ENCODE measurements around the gene PEX14. TPM values are rescaled to one million over a fixed set of nuclear protein-coding genes. Genes with fewer than 3 reads are reported as not detected.

Gene PEX14
- total and polyA plus RNA-seq, 4 donors: 9.5 to 26.9 (median 19.7) TPM

DNA sequence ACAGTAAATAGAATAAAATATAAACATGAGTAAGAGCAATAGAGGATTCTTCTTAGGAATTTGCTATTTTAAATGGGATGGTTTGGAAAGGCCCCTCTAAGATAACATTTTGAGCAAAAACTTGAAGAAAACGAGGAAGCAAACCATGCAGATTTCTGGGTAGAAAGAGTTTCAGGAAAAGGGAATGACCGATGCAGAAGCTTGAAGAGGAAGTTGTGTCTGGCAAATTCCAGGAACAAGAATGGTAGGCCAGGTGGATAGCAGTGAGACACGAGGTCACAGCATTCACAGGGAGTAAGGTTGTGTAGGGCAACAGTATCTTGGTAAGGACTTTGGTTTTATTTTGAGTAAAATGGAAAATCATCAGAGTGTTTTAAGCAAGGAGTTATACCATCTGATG is 108.9 kb downstream of the PEX14 start:
- H3K4me3 ChIP-seq (ENCODE audit: low read depth, low read length): no peak overlapping the region
- H3K4me1 ChIP-seq (ENCODE audit: control insufficient read depth, insufficient read depth, low read length): no peaks in the 10 kb centered on the region
- H3K36me3 ChIP-seq (ENCODE audit: control insufficient read depth, insufficient read depth, low read length): no peaks in the 10 kb centered on the region
- WGBS (ENCODE audit: insufficient coverage): 74% methylated on average over 3 of the region's 3 CpGs
- no peak for DNase-seq (ENCODE audit: low read depth in 4 of 6, low spot score in 6 of 6)
- H3K27ac ChIP-seq (ENCODE audit: low read depth, low read length): no peak overlapping the region
- no peaks in the 10 kb centered on the region for H3K27me3 ChIP-seq (ENCODE audit: control insufficient read depth, insufficient read depth, low read length)
- H3K9me3 ChIP-seq (ENCODE audit: control insufficient read depth, insufficient read depth, low read length): no peaks in the 10 kb centered on the region

DNA sequence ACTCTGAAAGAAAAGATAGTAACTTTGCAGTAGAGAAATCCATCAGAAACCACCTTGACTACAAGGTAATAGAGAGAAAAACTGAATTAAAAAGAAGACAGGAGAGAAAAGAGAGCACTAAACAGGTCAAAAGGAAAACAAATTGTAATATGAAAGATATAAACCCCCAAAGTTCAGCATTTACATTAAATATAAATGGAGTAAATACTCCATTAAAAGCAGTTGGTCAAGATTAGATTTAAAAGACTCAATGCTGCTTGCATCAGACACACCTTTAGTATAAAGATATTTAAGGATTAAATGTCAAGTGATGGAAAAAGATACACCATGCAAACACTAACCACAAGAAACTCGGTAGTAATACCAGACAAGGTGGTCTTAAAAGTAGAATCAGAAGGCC is 110.5 kb downstream of the PEX14 start:
- Histone ChIP-seq H3K4me3 (ENCODE audit: low read depth, low read length) (no peak overlapping the region), H3K36me3 (ENCODE audit: control insufficient read depth, insufficient read depth, low read length) (no peaks in the 10 kb centered on the region), H3K27me3 (ENCODE audit: control insufficient read depth, insufficient read depth, low read length) (no peaks in the 10 kb centered on the region), H3K27ac (ENCODE audit: low read depth, low read length) (no peak overlapping the region), H3K4me1 (ENCODE audit: control insufficient read depth, insufficient read depth, low read length) (no peaks in the 10 kb centered on the region), H3K9me3 (ENCODE audit: control insufficient read depth, insufficient read depth, low read length) (no peaks in the 10 kb centered on the region)
- 100% methylated on average over 1 of the region's 1 CpG for WGBS (ENCODE audit: insufficient coverage)
- DNase-seq (ENCODE audit: low read depth in 4 of 6, low spot score in 6 of 6): no peak

DNA sequence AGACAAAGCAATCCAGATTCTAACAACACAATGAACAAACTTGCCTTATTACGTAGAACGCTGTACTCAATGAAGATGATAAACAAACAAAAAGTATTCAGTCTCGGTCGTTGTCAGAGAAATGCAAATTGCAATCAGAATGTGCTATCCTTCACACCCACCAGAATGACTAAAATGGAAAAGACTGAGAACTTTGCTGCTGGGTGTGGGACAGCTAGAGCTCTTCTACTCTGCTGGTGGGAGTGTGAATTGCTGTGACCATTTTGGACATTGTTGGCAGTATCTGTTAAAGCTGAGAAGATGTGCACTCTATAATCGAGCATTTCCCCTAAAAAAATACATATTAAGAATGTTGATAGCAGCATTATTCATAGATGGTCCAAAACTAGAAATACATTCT is 111.4 kb downstream of the PEX14 start:
- no CpG with 5 or more reads among the region's 5 CpGs for WGBS (ENCODE audit: insufficient coverage)
- no peaks in the 10 kb centered on the region for H3K4me1 ChIP-seq (ENCODE audit: control insufficient read depth, insufficient read depth, low read length)
- no peak overlapping the region for H3K4me3 ChIP-seq (ENCODE audit: low read depth, low read length)
- no peak for DNase-seq (ENCODE audit: low read depth in 4 of 6, low spot score in 6 of 6)
- H3K27ac ChIP-seq (ENCODE audit: low read depth, low read length): no peak overlapping the region
- no peaks in the 10 kb centered on the region for H3K9me3 ChIP-seq (ENCODE audit: control insufficient read depth, insufficient read depth, low read length)
- no peaks in the 10 kb centered on the region for H3K36me3 ChIP-seq (ENCODE audit: control insufficient read depth, insufficient read depth, low read length)
- H3K27me3 ChIP-seq (ENCODE audit: control insufficient read depth, insufficient read depth, low read length): no peaks in the 10 kb centered on the region

DNA sequence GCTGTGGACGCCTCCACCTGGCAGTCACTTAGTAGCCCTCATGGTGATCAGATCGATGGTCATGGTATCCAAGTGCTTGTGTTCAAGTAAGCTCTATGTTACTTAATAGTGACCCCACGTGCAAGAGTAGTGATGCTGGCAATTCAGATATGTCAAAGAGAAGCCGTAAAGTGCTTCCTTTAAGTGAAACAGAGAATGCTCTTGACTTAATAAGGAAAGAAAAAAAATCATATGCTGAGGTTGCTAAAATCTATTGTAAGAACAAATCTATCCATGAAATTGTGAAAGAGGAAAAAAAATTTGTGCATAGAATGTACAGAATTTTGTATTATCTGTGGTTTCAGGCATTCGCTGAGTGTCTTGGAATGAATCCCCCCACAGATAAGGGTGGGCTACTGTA is 113.9 kb downstream of the PEX14 start:
- Histone ChIP-seq H3K36me3 (ENCODE audit: control insufficient read depth, insufficient read depth, low read length) (no peaks in the 10 kb centered on the region), H3K9me3 (ENCODE audit: control insufficient read depth, insufficient read depth, low read length) (no peaks in the 10 kb centered on the region), H3K4me1 (ENCODE audit: control insufficient read depth, insufficient read depth, low read length) (no peaks in the 10 kb centered on the region), H3K27me3 (ENCODE audit: control insufficient read depth, insufficient read depth, low read length) (no peaks in the 10 kb centered on the region), H3K27ac (ENCODE audit: low read depth, low read length) (no peak overlapping the region), H3K4me3 (ENCODE audit: low read depth, low read length) (no peak overlapping the region)
- DNase-seq (ENCODE audit: low read depth in 4 of 6, low spot score in 6 of 6): no peak
- 92% methylated on average over 4 of the region's 5 CpGs for WGBS (ENCODE audit: insufficient coverage)

DNA sequence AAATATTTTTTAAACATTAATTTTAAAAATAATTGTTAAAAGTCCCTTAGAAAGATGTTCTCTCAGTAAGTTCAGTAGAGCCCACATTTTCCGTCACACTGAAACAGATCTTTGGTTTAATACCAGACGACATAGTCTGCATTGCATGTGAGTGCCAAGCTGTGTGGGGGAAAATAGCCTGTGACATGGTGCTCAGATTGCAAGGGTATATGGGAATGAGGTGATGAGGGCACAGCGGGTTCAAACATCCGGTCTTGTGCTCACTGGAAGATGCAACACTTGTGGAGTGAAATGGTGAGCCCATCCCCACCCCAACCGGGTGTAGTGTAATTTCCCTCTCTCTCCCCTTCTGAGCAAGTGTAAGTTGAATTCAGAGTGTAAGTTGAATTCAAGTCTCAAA is 114.3 kb downstream of the PEX14 start:
- no peaks in the 10 kb centered on the region for H3K27me3 ChIP-seq (ENCODE audit: control insufficient read depth, insufficient read depth, low read length)
- H3K4me3 ChIP-seq (ENCODE audit: low read depth, low read length): no peak overlapping the region
- no peaks in the 10 kb centered on the region for H3K36me3 ChIP-seq (ENCODE audit: control insufficient read depth, insufficient read depth, low read length)
- H3K27ac ChIP-seq (ENCODE audit: low read depth, low read length): no peak overlapping the region
- H3K9me3 ChIP-seq (ENCODE audit: control insufficient read depth, insufficient read depth, low read length): no peaks in the 10 kb centered on the region
- WGBS (ENCODE audit: insufficient coverage): 100% methylated on average over 2 of the region's 5 CpGs
- no peaks in the 10 kb centered on the region for H3K4me1 ChIP-seq (ENCODE audit: control insufficient read depth, insufficient read depth, low read length)
- no peak for DNase-seq (ENCODE audit: low read depth in 4 of 6, low spot score in 6 of 6)

DNA sequence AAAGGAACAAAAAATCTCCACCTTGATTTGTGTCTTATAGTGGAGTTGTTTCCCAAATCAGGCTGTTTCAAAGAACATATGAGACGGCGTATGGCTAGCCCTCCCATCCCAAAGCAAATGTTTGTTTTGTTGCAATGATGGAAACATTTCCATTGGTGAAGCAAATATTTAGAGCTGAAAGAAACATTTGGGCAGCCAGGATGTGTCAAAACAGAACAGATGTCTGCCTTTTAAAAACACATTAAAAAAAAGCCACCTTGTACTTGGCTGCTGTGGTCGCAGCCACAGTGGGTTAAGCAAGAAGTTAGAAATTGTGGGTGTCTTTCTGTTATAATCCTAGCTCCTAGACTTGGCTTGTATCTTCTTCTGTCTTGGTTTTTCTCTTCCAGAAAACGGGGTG is 116.3 kb downstream of the PEX14 start:
- peaks cover 7% of the 10 kb centered on the region for H3K4me1 ChIP-seq (ENCODE audit: control insufficient read depth, insufficient read depth, low read length)
- no CpG with 5 or more reads among the region's 4 CpGs for WGBS (ENCODE audit: insufficient coverage)
- no peaks in the 10 kb centered on the region for H3K9me3 ChIP-seq (ENCODE audit: control insufficient read depth, insufficient read depth, low read length)
- DNase-seq (ENCODE audit: low read depth in 4 of 6, low spot score in 6 of 6): peak in 1 of 6 donors; percentile 85
- no peaks in the 10 kb centered on the region for H3K27me3 ChIP-seq (ENCODE audit: control insufficient read depth, insufficient read depth, low read length)
- no peak overlapping the region for H3K4me3 ChIP-seq (ENCODE audit: low read depth, low read length)
- H3K27ac ChIP-seq (ENCODE audit: low read depth, low read length): no peak overlapping the region
- H3K36me3 ChIP-seq (ENCODE audit: control insufficient read depth, insufficient read depth, low read length): no peaks in the 10 kb centered on the region

DNA sequence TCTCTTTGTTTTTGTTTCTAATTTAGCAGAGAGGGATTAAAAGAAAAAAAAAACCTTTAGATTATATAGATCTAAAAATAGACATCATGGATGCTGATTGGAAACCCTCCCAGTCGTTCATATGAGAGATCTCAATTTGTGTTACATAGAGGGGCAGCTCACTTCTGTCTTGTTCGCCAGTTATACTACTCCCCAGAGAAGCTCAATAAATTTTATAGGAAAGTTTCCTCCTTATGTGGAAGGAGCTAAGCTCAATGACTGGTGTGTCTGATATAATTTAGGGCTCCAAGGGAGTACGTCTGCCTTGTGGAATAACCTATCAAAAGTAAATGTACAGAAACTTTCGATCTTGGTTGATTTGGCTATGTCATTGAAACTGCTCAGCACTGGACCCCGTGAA is 117.6 kb downstream of the PEX14 start:
- no peaks in the 10 kb centered on the region for H3K36me3 ChIP-seq (ENCODE audit: control insufficient read depth, insufficient read depth, low read length)
- no peak for DNase-seq (ENCODE audit: low read depth in 4 of 6, low spot score in 6 of 6)
- no peaks in the 10 kb centered on the region for H3K9me3 ChIP-seq (ENCODE audit: control insufficient read depth, insufficient read depth, low read length)
- WGBS (ENCODE audit: insufficient coverage): 78% methylated on average over 3 of the region's 5 CpGs
- no peak overlapping the region for H3K27ac ChIP-seq (ENCODE audit: low read depth, low read length)
- peaks cover 14% of the 10 kb centered on the region for H3K4me1 ChIP-seq (ENCODE audit: control insufficient read depth, insufficient read depth, low read length)
- H3K4me3 ChIP-seq (ENCODE audit: low read depth, low read length): no peak overlapping the region
- no peaks in the 10 kb centered on the region for H3K27me3 ChIP-seq (ENCODE audit: control insufficient read depth, insufficient read depth, low read length)

DNA sequence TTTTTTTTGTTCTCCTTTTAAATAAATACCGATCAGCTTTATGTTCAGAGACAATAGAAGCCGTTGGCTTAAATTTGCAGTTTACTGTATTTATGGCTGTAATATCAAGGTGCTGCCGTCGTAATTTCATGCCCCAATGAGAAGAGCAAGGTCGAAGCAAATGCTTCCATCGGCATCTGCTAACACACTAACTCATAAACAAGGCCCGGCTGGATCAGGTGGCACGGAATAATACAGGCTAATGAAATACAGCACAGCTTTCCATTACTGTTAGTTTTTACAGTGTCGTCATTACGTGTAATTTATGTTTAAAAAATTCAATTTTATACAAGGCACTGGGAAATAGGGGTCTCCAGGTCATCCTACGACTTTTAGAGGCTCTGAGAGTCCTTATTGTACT is 119.0 kb downstream of the PEX14 start:
- peak in 1 of 6 donors; percentile 79 for DNase-seq (ENCODE audit: low read depth in 4 of 6, low spot score in 6 of 6)
- WGBS (ENCODE audit: insufficient coverage): no CpG with 5 or more reads among the region's 11 CpGs
- H3K27me3 ChIP-seq (ENCODE audit: control insufficient read depth, insufficient read depth, low read length): no peaks in the 10 kb centered on the region
- no peak overlapping the region for H3K4me3 ChIP-seq (ENCODE audit: low read depth, low read length)
- H3K4me1 ChIP-seq (ENCODE audit: control insufficient read depth, insufficient read depth, low read length): peaks cover 24% of the 10 kb centered on the region
- H3K9me3 ChIP-seq (ENCODE audit: control insufficient read depth, insufficient read depth, low read length): no peaks in the 10 kb centered on the region
- H3K36me3 ChIP-seq (ENCODE audit: control insufficient read depth, insufficient read depth, low read length): no peaks in the 10 kb centered on the region
- no peak overlapping the region for H3K27ac ChIP-seq (ENCODE audit: low read depth, low read length)

DNA sequence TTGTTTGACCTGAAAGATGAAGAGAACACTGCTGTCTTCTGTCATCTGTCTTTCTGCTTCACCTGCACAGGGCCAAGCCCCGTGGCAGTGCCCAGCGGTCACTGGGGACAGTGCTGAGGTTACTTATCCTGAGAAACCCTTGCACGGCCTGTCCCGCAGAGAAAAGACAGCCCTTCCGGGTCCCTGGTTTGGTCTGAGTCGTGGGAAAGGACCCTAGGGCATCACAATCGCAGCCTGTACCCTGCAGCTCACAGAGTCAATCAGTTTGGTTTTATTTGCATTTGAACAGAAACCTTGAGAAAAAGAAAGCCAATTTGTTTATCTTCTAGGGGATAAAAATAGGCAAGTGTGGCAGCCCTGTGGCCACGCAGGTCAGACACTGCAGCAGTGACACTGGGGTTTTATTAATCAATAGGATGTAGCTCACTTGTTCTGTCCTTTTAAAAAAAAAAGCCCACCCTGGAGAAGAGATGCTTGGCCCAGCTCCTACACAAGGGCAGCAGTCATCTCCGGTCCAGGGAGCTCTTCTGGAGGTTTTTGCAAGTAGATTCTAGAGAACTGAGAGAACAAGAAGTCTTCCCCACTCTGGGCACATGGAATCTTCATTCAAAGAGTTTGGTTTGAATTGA is 120.0 kb downstream of the PEX14 start:
- no peak overlapping the region for H3K27ac ChIP-seq (ENCODE audit: low read depth, low read length)
- no peak for DNase-seq (ENCODE audit: low read depth in 4 of 6, low spot score in 6 of 6)
- peaks cover 2% of the 10 kb centered on the region for H3K36me3 ChIP-seq (ENCODE audit: control insufficient read depth, insufficient read depth, low read length)
- peaks cover 24% of the 10 kb centered on the region for H3K4me1 ChIP-seq (ENCODE audit: control insufficient read depth, insufficient read depth, low read length)
- no peaks in the 10 kb centered on the region for H3K27me3 ChIP-seq (ENCODE audit: control insufficient read depth, insufficient read depth, low read length)
- no peaks in the 10 kb centered on the region for H3K9me3 ChIP-seq (ENCODE audit: control insufficient read depth, insufficient read depth, low read length)
- WGBS (ENCODE audit: insufficient coverage): 52% methylated on average over 8 of the region's 9 CpGs
- no peak overlapping the region for H3K4me3 ChIP-seq (ENCODE audit: low read depth, low read length)

DNA sequence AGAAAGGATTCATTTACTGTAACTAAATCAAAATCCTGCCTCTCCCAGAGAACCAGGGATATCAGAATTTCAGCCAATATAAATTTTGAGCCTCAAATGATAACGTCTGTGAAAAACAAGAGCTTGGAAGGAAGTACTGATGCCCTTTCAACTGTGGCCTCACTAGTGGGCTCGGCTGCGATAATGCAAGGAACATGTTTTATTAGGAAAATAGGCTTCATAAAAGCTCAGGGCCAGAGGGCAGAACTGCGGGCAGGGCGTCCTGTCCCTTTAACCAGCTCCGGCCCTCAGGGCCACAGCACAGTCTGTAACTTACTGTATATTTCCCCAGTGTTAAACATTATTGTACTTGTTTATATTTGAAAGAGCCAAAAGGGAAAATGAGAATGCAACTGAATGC is 122.0 kb downstream of the PEX14 start:
- no peaks in the 10 kb centered on the region for H3K9me3 ChIP-seq (ENCODE audit: control insufficient read depth, insufficient read depth, low read length)
- H3K36me3 ChIP-seq (ENCODE audit: control insufficient read depth, insufficient read depth, low read length): peaks cover 2% of the 10 kb centered on the region
- no peak overlapping the region for H3K4me3 ChIP-seq (ENCODE audit: low read depth, low read length)
- no peaks in the 10 kb centered on the region for H3K27me3 ChIP-seq (ENCODE audit: control insufficient read depth, insufficient read depth, low read length)
- H3K27ac ChIP-seq (ENCODE audit: low read depth, low read length): no peak overlapping the region
- no peak for DNase-seq (ENCODE audit: low read depth in 4 of 6, low spot score in 6 of 6)
- 90% methylated on average over 3 of the region's 6 CpGs for WGBS (ENCODE audit: insufficient coverage)
- H3K4me1 ChIP-seq (ENCODE audit: control insufficient read depth, insufficient read depth, low read length): peaks cover 24% of the 10 kb centered on the region
